H1 (cell line): ENCODE data around the gene ZNF697. TPM values are rescaled to one million over a fixed set of nuclear protein-coding genes. Genes with fewer than 3 reads are reported as not detected.

ENCODE experiments used
- CTCF ChIA-PET: fragments of 300-600 bp; sonication (Branson Sonifier 250); formaldehyde crosslinking; loops from one replicate; lab custom pipeline; 2021; ENCODE audit not compliant: partially characterized antibody; lab: Charles Lee
- POLR2A ChIA-PET: fragments of 300-600 bp; sonication (Branson Sonifier 250); formaldehyde crosslinking; loops from one replicate; lab custom pipeline; 2021; ENCODE audit warnings: inconsistent platforms; ENCODE audit not compliant: partially characterized antibody; lab: Charles Lee
- DNase-seq, 2 experiments: peaks; one replicate each; pipeline versions ENCODE4 v3.0.0 to v3.0.0-alpha.2; 2010 to 2022; ENCODE audit warnings: low spot score in 2 of 2, low read depth in 1 of 2, mixed read lengths in 1 of 2
- FAIRE-seq: peaks from 2 replicates; lab custom pipeline; 2011; peaks lifted over from hg19 to GRCh38; lab: Jason Lieb, UNC
- H2AFZ ChIP-seq: 2 replicates; pipeline ENCODE4 v1.8.1; 2012; ENCODE audit warnings: low read length, inconsistent platforms
- H2AK5ac ChIP-seq: 2 replicates; pipeline ENCODE4 v1.6.1; 2013; ENCODE audit warnings: low read depth, low read length
- H2BK120ac ChIP-seq: replicated peaks from 2 replicates; pipeline ENCODE3; 2013; ENCODE audit warnings: low read depth, low read length, inconsistent platforms
- H2BK12ac ChIP-seq: 2 replicates; pipeline ENCODE4 v1.6.1; 2013; ENCODE audit warnings: low read depth, low read length
- H2BK15ac ChIP-seq: 2 replicates; pipeline ENCODE4 v1.6.1; 2013; ENCODE audit warnings: low read length
- H2BK20ac ChIP-seq: 2 replicates; pipeline ENCODE4 v1.6.1; 2013; ENCODE audit warnings: low read length
- H2BK5ac ChIP-seq: 2 replicates; pipeline ENCODE4 v1.6.1; 2013; ENCODE audit warnings: low read depth, low read length
- H3K14ac ChIP-seq: 2 replicates; pipeline ENCODE4 v1.6.1; 2013; ENCODE audit warnings: inconsistent platforms; ENCODE audit not compliant: insufficient read length
- H3K18ac ChIP-seq: 2 replicates; pipeline ENCODE4 v1.6.1; 2013; ENCODE audit warnings: low read length; ENCODE audit errors: extremely low read depth
- H3K23ac ChIP-seq: 2 replicates; pipeline ENCODE4 v1.6.1; 2013; ENCODE audit warnings: inconsistent platforms; ENCODE audit not compliant: insufficient read length
- H3K23me2 ChIP-seq: 2 replicates; pipeline ENCODE4 v1.6.1; 2013; ENCODE audit warnings: low read depth, low read length
- H3K27ac ChIP-seq: 2 replicates; pipeline ENCODE4 v1.6.1; 2011; ENCODE audit warnings: low read depth, low read length, inconsistent platforms
- H3K27me3 ChIP-seq, 4 experiments: replicated peaks in 1 of 4; 1 replicate in 1 of 4; 2 replicates in 3 of 4; pipeline versions ENCODE4 v1.6.1 to v1.8.1; 2011 to 2013; ENCODE audit warnings: low read length in 3 of 4, mild to moderate bottlenecking in 3 of 4, inconsistent platforms in 2 of 4, mixed read lengths in 2 of 4, moderate library complexity in 1 of 4; ENCODE audit not compliant: control insufficient read depth in 3 of 4, insufficient read depth in 3 of 4; ENCODE audit errors: extremely low read depth in 1 of 4
- H3K36me3 ChIP-seq, 4 experiments: 2 replicates each; pipeline versions ENCODE4 v1.6.1 to v1.8.1; 2011 to 2013; ENCODE audit warnings: mild to moderate bottlenecking in 4 of 4, low read length in 3 of 4, moderate library complexity in 2 of 4, control low read depth in 1 of 4, inconsistent platforms in 1 of 4; ENCODE audit not compliant: insufficient read depth in 4 of 4, control insufficient read depth in 2 of 4
- H3K4ac ChIP-seq: replicated peaks from 2 replicates; pipeline ENCODE3; 2013; ENCODE audit warnings: low read length, low read depth, mixed read lengths, inconsistent platforms; ENCODE audit not compliant: insufficient read length
- H3K4me1 ChIP-seq, 4 experiments: replicated peaks in 1 of 4; 1 replicate in 1 of 4; 2 replicates in 3 of 4; pipeline versions ENCODE4 v1.6.1 to v1.8.1; 2011 to 2013; ENCODE audit warnings: low read length in 3 of 4, inconsistent platforms in 2 of 4, mixed read lengths in 1 of 4; ENCODE audit not compliant: insufficient read depth in 4 of 4, control insufficient read depth in 3 of 4
- H3K4me2 ChIP-seq, 2 experiments: 2 replicates each; pipeline versions ENCODE4 v1.6.1 to v1.8.1; 2011 to 2013; ENCODE audit warnings: low read depth in 2 of 2, low read length in 2 of 2, control low read depth in 1 of 2, inconsistent platforms in 1 of 2, mild to moderate bottlenecking in 1 of 2; ENCODE audit not compliant: insufficient read depth in 1 of 2
- H3K4me3 ChIP-seq, 4 experiments: fragments of 200-600, 300-600 bp in 1 of 4; sonication (generic), shearing (Covaris generic), sonication (Bioruptor Twin) in 1 of 4; 2 replicates each; pipeline versions ENCODE4 v1.5.1 to v1.8.1; 2011 to 2016; ENCODE audit warnings: low read length in 4 of 4, low read depth in 3 of 4, control low read depth in 2 of 4, inconsistent platforms in 2 of 4, mild to moderate bottlenecking in 2 of 4, mixed read lengths in 1 of 4, moderate library complexity in 1 of 4; ENCODE audit not compliant: insufficient read depth in 2 of 4; ENCODE audit errors: extremely low read depth in 1 of 4
- H3K56ac ChIP-seq: replicated peaks from 2 replicates; pipeline ENCODE3; 2013; ENCODE audit warnings: low read depth, mild to moderate bottlenecking, mixed read lengths, low read length, inconsistent platforms; ENCODE audit not compliant: insufficient read length
- H3K79me1 ChIP-seq: 2 replicates; pipeline ENCODE4 v1.6.1; 2013; ENCODE audit warnings: low read depth, low read length, control low read depth
- H3K79me2 ChIP-seq, 2 experiments: 2 replicates each; pipeline versions ENCODE4 v1.6.1 to v1.8.1; 2012 to 2013; ENCODE audit warnings: low read length in 2 of 2, mild to moderate bottlenecking in 2 of 2, inconsistent platforms in 1 of 2; ENCODE audit not compliant: insufficient read depth in 2 of 2, control insufficient read depth in 1 of 2
- H3K9ac ChIP-seq, 4 experiments: replicated peaks in 1 of 4; 1 replicate in 1 of 4; 2 replicates in 3 of 4; pipeline versions ENCODE4 v1.6.1 to v1.8.1; 2011 to 2013; ENCODE audit warnings: low read depth in 3 of 4, low read length in 3 of 4, control low read depth in 2 of 4, mild to moderate bottlenecking in 2 of 4, moderate library complexity in 2 of 4, inconsistent platforms in 1 of 4; ENCODE audit errors: extremely low read depth in 1 of 4
- H3K9me3 ChIP-seq, 2 experiments: 2 replicates each; pipeline versions ENCODE4 v1.6.1 to v1.8.1; 2012 to 2013; ENCODE audit warnings: mild to moderate bottlenecking in 2 of 2, moderate library complexity in 2 of 2, control low read depth in 1 of 2, inconsistent platforms in 1 of 2, low read depth in 1 of 2, low read length in 1 of 2, mixed read lengths in 1 of 2; ENCODE audit not compliant: insufficient read depth in 2 of 2
- H4K20me1 ChIP-seq, 2 experiments: replicated peaks in 1 of 2; 2 replicates each; pipeline versions ENCODE3 to v1.8.1; 2011 to 2013; ENCODE audit warnings: inconsistent platforms in 2 of 2, low read length in 2 of 2, mild to moderate bottlenecking in 1 of 2; ENCODE audit not compliant: insufficient read depth in 2 of 2, control insufficient read depth in 1 of 2
- H4K5ac ChIP-seq: 2 replicates; pipeline ENCODE4 v1.6.1; 2013; ENCODE audit warnings: low read length, low read depth, mixed read lengths, inconsistent platforms; ENCODE audit not compliant: insufficient read length
- H4K8ac ChIP-seq: 2 replicates; pipeline ENCODE4 v1.8.0; 2013; ENCODE audit warnings: mild to moderate bottlenecking, moderate library complexity, low read length, inconsistent platforms; ENCODE audit not compliant: insufficient read depth; ENCODE audit errors: extremely low read depth
- H4K91ac ChIP-seq: replicated peaks from 2 replicates; pipeline ENCODE3; 2013; ENCODE audit warnings: low read length, mixed read lengths, inconsistent platforms; ENCODE audit not compliant: insufficient read length
- FOSL1 ChIP-seq: IDR thresholded peaks from 2 replicates; pipeline ENCODE4 v1.6.1; 2011; ENCODE audit warnings: mild to moderate bottlenecking, low read depth, low read length, moderate library complexity; ENCODE audit not compliant: insufficient read depth
- GABPA ChIP-seq: IDR thresholded peaks from 2 replicates; pipeline ENCODE4 v1.6.1; 2011; ENCODE audit warnings: mild to moderate bottlenecking, low read length, moderate library complexity, borderline replicate concordance; ENCODE audit not compliant: insufficient read depth
- POLR2A ChIP-seq, 2 experiments: IDR thresholded peaks; 1 replicate in 1 of 2; 2 replicates in 1 of 2; pipeline ENCODE4 v1.6.1; 2011; ENCODE audit warnings: low read depth in 2 of 2, low read length in 2 of 2, mild to moderate bottlenecking in 2 of 2; ENCODE audit errors: control extremely low read depth in 1 of 2
- SAP30 ChIP-seq: fragments of 300-600 bp; sonication (generic); IDR thresholded peaks from 2 replicates; pipeline ENCODE4 v1.7.1; 2012; ENCODE audit warnings: low read length, moderate library complexity, mild to moderate bottlenecking, inconsistent platforms; ENCODE audit not compliant: insufficient read depth, insufficient replicate concordance
- ZNF274 ChIP-seq: IDR thresholded peaks from 2 replicates; pipeline ENCODE4 v1.7.0; 2012; ENCODE audit warnings: low read length, borderline replicate concordance; ENCODE audit errors: extremely low read depth
- polyA plus RNA-seq, 7 experiments: library from polyadenylated mRNA; depleted of rRNA in 3 of 7; stranded (reverse) in 5 of 7; unstranded in 2 of 7; fragments of >200 nt in 5 of 7; fragments of 200-250 nt in 2 of 7; gene quantifications; 1 replicate in 5 of 7; 2 replicates in 1 of 7; 4 replicates in 1 of 7; pipeline versions ENCODE4 v1.2.1 to v1.2.3, GENCODE V29; 2011 to 2013; ENCODE audit warnings: missing spikeins in 2 of 7, mixed read lengths in 2 of 7
- total RNA-seq: library from RNA; stranded (reverse); fragmentation: NEBNext Ultra II Directional; extraction: Animal tissue kit (Norgen Biotek cat#: 25700); gene quantifications from 2 replicates; pipeline ENCODE4 v1.2.1, GENCODE V29; 2021
- TF ChIP-seq, protein P1 (sequence below): IDR thresholded peaks from 2 replicates; pipeline ENCODE4 v1.6.1; 2012; ENCODE audit warnings: inconsistent platforms
- TF ChIP-seq, protein P2 (sequence below): IDR thresholded peaks from 2 replicates; pipeline ENCODE4 v1.6.1; 2011; ENCODE audit warnings: low read depth, mild to moderate bottlenecking, low read length; ENCODE audit not compliant: insufficient read depth

ZNF697 gene
- total and polyA plus RNA-seq, 2 of the 8 experiments (the other 6 are each of a cell fraction or from before 2014, with no cell fraction given): 5.6 to 18.3 TPM

DNA sequence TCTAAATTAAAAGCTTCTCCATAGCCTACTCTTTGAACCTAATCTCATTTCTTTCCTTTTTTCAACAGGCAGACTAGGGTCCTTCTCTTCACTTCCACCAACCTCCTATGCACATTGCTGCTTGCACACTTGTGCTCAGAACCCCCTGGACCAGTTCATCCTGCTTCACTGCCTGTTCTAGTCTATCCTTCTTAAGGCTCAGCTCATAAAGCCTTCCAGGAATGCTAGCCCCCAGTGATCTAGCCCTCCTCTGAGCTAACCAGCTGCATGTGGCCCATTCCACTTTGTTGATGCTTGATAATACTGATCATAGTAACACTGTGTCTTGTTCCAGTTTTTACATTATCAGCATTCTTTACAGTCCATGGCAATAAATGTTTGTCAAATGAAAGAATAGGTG lies 40.7 kb upstream of the ZNF697 start:
- CTCF ChIA-PET: interaction anchor here (1.0 to 3.9 kb wide), 5 partner anchors 12 to 78 kb away, joined by 3 to 47 read pairs (median 4); no protein-coding TSS in a partner anchor
- Histone ChIP-seq H2BK15ac (no peak overlapping the region), H3K4me3 (no peak overlapping the region), H2BK20ac (peak overlapping the region; percentile 77; the same call in 1 of the 2 replicates), H3K23ac (no peak overlapping the region), H3K9me3 (no peaks in the 10 kb centered on the region), H3K14ac (no peak overlapping the region), H3K27me3 (no peaks in the 10 kb centered on the region), H4K20me1 (no peaks in the 10 kb centered on the region), H4K8ac (no peak overlapping the region), H3K23me2 (no peaks in the 10 kb centered on the region), H3K79me2 (no peaks in the 10 kb centered on the region), H3K4me1 (peaks cover 0 to 16% (median 10%) of the 10 kb centered on the region in 4 experiments; a peak in 6 of 7 replicates), H2BK120ac (no peak overlapping the region), H2BK12ac (peak overlapping the region; percentile 69), H3K56ac (no peak overlapping the region), H2BK5ac (no peak overlapping the region), H3K36me3 (no peaks in the 10 kb centered on the region), H4K5ac (no peak overlapping the region), H3K4ac (no peak overlapping the region), H3K79me1 (no peaks in the 10 kb centered on the region), H2AFZ (no peak overlapping the region), H3K18ac (no peak overlapping the region), H3K4me2 (no peak overlapping the region; a peak in 1 of 4 replicates), H2AK5ac (no peak overlapping the region), H3K27ac (no peak overlapping the region), H4K91ac (no peak overlapping the region), H3K9ac (no peak overlapping the region)
- no peak for TF ChIP-seq SAP30
- TF ChIP-seq FOSL1: no peak
- TF ChIP-seq, protein P1, sequence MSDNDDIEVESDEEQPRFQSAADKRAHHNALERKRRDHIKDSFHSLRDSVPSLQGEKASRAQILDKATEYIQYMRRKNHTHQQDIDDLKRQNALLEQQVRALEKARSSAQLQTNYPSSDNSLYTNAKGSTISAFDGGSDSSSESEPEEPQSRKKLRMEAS: no peak
- TF ChIP-seq, protein P2, sequence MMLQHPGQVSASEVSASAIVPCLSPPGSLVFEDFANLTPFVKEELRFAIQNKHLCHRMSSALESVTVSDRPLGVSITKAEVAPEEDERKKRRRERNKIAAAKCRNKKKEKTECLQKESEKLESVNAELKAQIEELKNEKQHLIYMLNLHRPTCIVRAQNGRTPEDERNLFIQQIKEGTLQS: no peak
- no peak for TF ChIP-seq POLR2A (IDR thresholded peaks at IDR 0.05; ENCODE audit: control extremely low read depth in 1 of 2, low read depth in 2 of 2, low read length in 2 of 2)
- TF ChIP-seq GABPA: no peak
- TF ChIP-seq ZNF274: no peak
- FAIRE-seq: no peak
- POLR2A ChIA-PET: interaction anchor here (0.8 to 5.3 kb wide), 6 partner anchors 8 to 36 kb away, joined by 3 to 132 read pairs (median 11); partner anchors contain the start of gene PHGDH
- no peak for DNase-seq
